Osteocyte (in vitro differentiated cells): Measurements from ENCODE around the gene PKNOX2. TPM values are rescaled to one million over a fixed set of nuclear protein-coding genes. Genes with fewer than 3 reads are reported as not detected.
A peak's percentile ranks its signal among the peaks of the same experiment; 100 is the strongest.

Experiments
- DNase-seq: peaks from one replicate; pipeline ENCODE4 v3.0.0; 2021; ENCODE audit warnings: mixed read lengths; ENCODE audit not compliant: unreplicated experiment; ENCODE audit errors: extremely low spot score
- H3K27ac Mint-ChIP-seq: one replicate; pipeline ENCODE4 v1.8.0; 2021; ENCODE audit warnings: mild to moderate bottlenecking, mixed read lengths; ENCODE audit not compliant: unreplicated experiment
- H3K27me3 Mint-ChIP-seq: one replicate; pipeline ENCODE4 v1.8.0; 2021; ENCODE audit warnings: mixed read lengths; ENCODE audit not compliant: unreplicated experiment
- H3K36me3 Mint-ChIP-seq: one replicate; pipeline ENCODE4 v1.8.0; 2021; ENCODE audit warnings: mixed read lengths; ENCODE audit not compliant: unreplicated experiment
- H3K4me1 Mint-ChIP-seq: one replicate; pipeline ENCODE4 v1.8.0; 2021; ENCODE audit warnings: mixed read lengths; ENCODE audit not compliant: unreplicated experiment
- H3K4me3 Mint-ChIP-seq: one replicate; pipeline ENCODE4 v1.8.0; 2021; ENCODE audit warnings: mild to moderate bottlenecking, moderate library complexity, mixed read lengths; ENCODE audit not compliant: unreplicated experiment
- H3K9me3 Mint-ChIP-seq: one replicate; pipeline ENCODE4 v1.8.0; 2021; ENCODE audit warnings: mixed read lengths; ENCODE audit not compliant: unreplicated experiment
- CTCF ChIP-seq: fragments of 200-600 bp; sonication (generic); IDR thresholded peaks from 2 replicates; pipeline ENCODE4 v1.5.0; 2021; ENCODE audit warnings: antibody characterized with exemption, mild to moderate bottlenecking, moderate library complexity
- total RNA-seq: library from RNA; stranded (reverse); gene quantifications from 2 replicates; pipeline ENCODE4 v1.2.1, GENCODE V29; 2021

PKNOX2 gene
- total RNA-seq, 1 donor from 2014 or later: 89.3 TPM

- no peak overlapping the region for H3K27ac Mint-ChIP-seq
- H3K36me3 Mint-ChIP-seq: peaks cover 30% of the 10 kb centered on the region
- no peaks in the 10 kb centered on the region for H3K9me3 Mint-ChIP-seq
- no peak for DNase-seq
- peaks cover 73% of the 10 kb centered on the region for H3K4me1 Mint-ChIP-seq
- no peak overlapping the region for H3K4me3 Mint-ChIP-seq
- TF ChIP-seq CTCF: no peak
- no peaks in the 10 kb centered on the region for H3K27me3 Mint-ChIP-seq
These were observed 121.9 kb downstream of the PKNOX2 start for GRCh38 chr11:125286486-125286885.

GRCh38 chr11:125287491-125288210 is 123.1 kb downstream of the PKNOX2 start:
- Mint-ChIP-seq H3K27ac (peak overlapping the region; percentile 68), H3K27me3 (no peaks in the 10 kb centered on the region), H3K36me3 (peaks cover 28% of the 10 kb centered on the region), H3K9me3 (no peaks in the 10 kb centered on the region), H3K4me1 (peaks cover 76% of the 10 kb centered on the region), H3K4me3 (no peak overlapping the region)
- TF ChIP-seq CTCF: no peak
- DNase-seq: no peak

GRCh38 chr11:125289419-125290098 is 125.0 kb downstream of the PKNOX2 start:
- DNase-seq: no peak
- peaks cover 26% of the 10 kb centered on the region for H3K36me3 Mint-ChIP-seq
- H3K4me3 Mint-ChIP-seq: no peak overlapping the region
- peak overlapping the region; percentile 59 for H3K27ac Mint-ChIP-seq
- no peaks in the 10 kb centered on the region for H3K9me3 Mint-ChIP-seq
- no peak for TF ChIP-seq CTCF
- no peaks in the 10 kb centered on the region for H3K27me3 Mint-ChIP-seq
- H3K4me1 Mint-ChIP-seq: peaks cover 81% of the 10 kb centered on the region

GRCh38 chr11:125290263-125290662 is 125.7 kb downstream of the PKNOX2 start:
- Mint-ChIP-seq H3K4me3 (no peak overlapping the region), H3K36me3 (peaks cover 30% of the 10 kb centered on the region), H3K4me1 (peaks cover 77% of the 10 kb centered on the region), H3K27ac (peak overlapping the region; percentile 59), H3K27me3 (no peaks in the 10 kb centered on the region), H3K9me3 (no peaks in the 10 kb centered on the region)
- TF ChIP-seq CTCF: no peak
- DNase-seq: no peak

GRCh38 chr11:125292100-125292499 is 127.5 kb downstream of the PKNOX2 start:
- Mint-ChIP-seq H3K27ac (no peak overlapping the region), H3K4me3 (no peak overlapping the region), H3K9me3 (no peaks in the 10 kb centered on the region), H3K36me3 (peaks cover 39% of the 10 kb centered on the region), H3K4me1 (peaks cover 68% of the 10 kb centered on the region), H3K27me3 (no peaks in the 10 kb centered on the region)
- TF ChIP-seq CTCF: no peak
- DNase-seq: no peak
